ENCODE data around the gene GBE1. TPM values are rescaled to one million over a fixed set of nuclear protein-coding genes. Genes with fewer than 3 reads are reported as not detected.
"Not testable (repeated sequence)": the region's sequence is repeated elsewhere in the genome, so short reads cannot be mapped to it uniquely, and the experiment has no call there.

The GBE1 gene
- polyA plus RNA-seq, 3 donors, result 7.7 to 21.7 (median 19.1) TPM

- H3K4me1 ChIP-seq (ENCODE audit: control insufficient read depth in 1 of 2, insufficient read depth in 2 of 2, low read length in 2 of 2), result no peaks in the 10 kb centered on the region
- no peaks in the 10 kb centered on the region for H4K20me1 ChIP-seq (ENCODE audit: insufficient read depth, low read length)
- Mint-ChIP-seq H3K27ac (no peak overlapping the region), H3K27me3 (ENCODE audit: low read depth in 3 of 3) (peaks cover 0 to 1% (median 0%) of the 10 kb centered on the region in 3 donors), H3K4me1 (peaks cover 8% of the 10 kb centered on the region), H3K9me3 (peaks cover 2 to 10% (median 6%) of the 10 kb centered on the region in 7 donors), H3K36me3 (peaks cover 25 to 37% of the 10 kb centered on the region in 2 donors), H3K4me3 (no peak overlapping the region)
- TF ChIP-seq CTCF (IDR thresholded peaks at IDR 0.05), result no peak
- H3K9me3 ChIP-seq (replicated peaks in 1 of 2; ENCODE audit: control insufficient read depth in 1 of 2, insufficient read depth in 1 of 2, low read length in 2 of 2), result no peaks in the 10 kb centered on the region
- no peak overlapping the region for H3K4me3 ChIP-seq (replicated peaks in 1 of 3; ENCODE audit: low read depth in 2 of 3, low read length in 3 of 3)
- no peak overlapping the region for H3K9ac ChIP-seq (ENCODE audit: insufficient read depth, low read length, poor library complexity, severe bottlenecking)
- no peak for DNase-seq
- no peaks in the 10 kb centered on the region for H3K27me3 ChIP-seq (ENCODE audit: control insufficient read depth in 2 of 2, insufficient read depth in 2 of 2, low read length in 2 of 2)
- intact Hi-C loops (cut with micrococcal nuclease), result no loop called here
- peaks cover 3 to 13% of the 10 kb centered on the region in 2 donors for H3K36me3 ChIP-seq (replicated peaks in 1 of 2; ENCODE audit: control insufficient read depth in 1 of 2, insufficient read depth in 2 of 2, low read length in 2 of 2)
- H2AFZ ChIP-seq (ENCODE audit: insufficient read depth, low read depth, low read length, poor library complexity, severe bottlenecking), result no peak overlapping the region
- H3K27ac ChIP-seq (ENCODE audit: low read depth in 1 of 2, low read length in 2 of 2), result no peak overlapping the region
- H3K4me2 ChIP-seq (replicated peaks; ENCODE audit: extremely low read depth, low read length, poor library complexity, severe bottlenecking), result no peak overlapping the region
- peaks cover 33% of the 10 kb centered on the region for H3K79me2 ChIP-seq (ENCODE audit: insufficient read depth, low read length)
Observed at GRCh38 chr3:81752604-81753003, 8.8 kb downstream of the GBE1 start.

- H3K4me3 ChIP-seq (replicated peaks in 1 of 3; ENCODE audit: low read depth in 2 of 3, low read length in 3 of 3), result no peak overlapping the region
- H3K36me3 Mint-ChIP-seq, result peaks cover 10 to 22% of the 10 kb centered on the region in 2 donors
- H3K9me3 Mint-ChIP-seq, result peaks cover 0 to 8% (median 2%) of the 10 kb centered on the region in 7 donors
- intact Hi-C loops (cut with micrococcal nuclease), result no loop called here
- WGBS (ENCODE audit: insufficient coverage), result no CpG with 5 or more reads among the region's 2 CpGs
- no peak overlapping the region for H3K27ac ChIP-seq (ENCODE audit: low read depth in 1 of 2, low read length in 2 of 2)
- H3K4me1 Mint-ChIP-seq, result peaks cover 14% of the 10 kb centered on the region
- H3K4me3 Mint-ChIP-seq, result no peak overlapping the region
- peaks cover 3 to 7% of the 10 kb centered on the region in 2 donors for H3K36me3 ChIP-seq (replicated peaks in 1 of 2; ENCODE audit: control insufficient read depth in 1 of 2, insufficient read depth in 2 of 2, low read length in 2 of 2)
- peaks cover 0 to 1% (median 0%) of the 10 kb centered on the region in 3 donors for H3K27me3 Mint-ChIP-seq (ENCODE audit: low read depth in 3 of 3)
- H3K27me3 ChIP-seq (ENCODE audit: control insufficient read depth in 2 of 2, insufficient read depth in 2 of 2, low read length in 2 of 2), result no peaks in the 10 kb centered on the region
- no peak overlapping the region for H3K4me2 ChIP-seq (replicated peaks; ENCODE audit: extremely low read depth, low read length, poor library complexity, severe bottlenecking)
- H3K9ac ChIP-seq (ENCODE audit: insufficient read depth, low read length, poor library complexity, severe bottlenecking), result no peak overlapping the region
- no peak for TF ChIP-seq CTCF (IDR thresholded peaks at IDR 0.05)
- H2AFZ ChIP-seq (ENCODE audit: insufficient read depth, low read depth, low read length, poor library complexity, severe bottlenecking), result no peak overlapping the region
- H4K20me1 ChIP-seq (ENCODE audit: insufficient read depth, low read length), result no peaks in the 10 kb centered on the region
- no peak overlapping the region for H3K27ac Mint-ChIP-seq
- no peak for DNase-seq
- H3K9me3 ChIP-seq (replicated peaks in 1 of 2; ENCODE audit: control insufficient read depth in 1 of 2, insufficient read depth in 1 of 2, low read length in 2 of 2), result no peaks in the 10 kb centered on the region
- peaks cover 13% of the 10 kb centered on the region for H3K79me2 ChIP-seq (ENCODE audit: insufficient read depth, low read length)
- peaks cover 3 to 6% of the 10 kb centered on the region in 2 donors for H3K4me1 ChIP-seq (ENCODE audit: control insufficient read depth in 1 of 2, insufficient read depth in 2 of 2, low read length in 2 of 2)
Observed at GRCh38 chr3:81749265-81749664, 12.2 kb downstream of the GBE1 start.

- intact Hi-C loops (cut with micrococcal nuclease); H3K9ac ChIP-seq (ENCODE audit: insufficient read depth, low read length, poor library complexity, severe bottlenecking); H3K9me3 Mint-ChIP-seq; H4K20me1 ChIP-seq (ENCODE audit: insufficient read depth, low read length); H3K79me2 ChIP-seq (ENCODE audit: insufficient read depth, low read length); H2AFZ ChIP-seq (ENCODE audit: insufficient read depth, low read depth, low read length, poor library complexity, severe bottlenecking); H3K4me3 Mint-ChIP-seq; DNase-seq; H3K9me3 ChIP-seq (replicated peaks in 1 of 2; ENCODE audit: control insufficient read depth in 1 of 2, insufficient read depth in 1 of 2, low read length in 2 of 2); H3K36me3 ChIP-seq (replicated peaks in 1 of 2; ENCODE audit: control insufficient read depth in 1 of 2, insufficient read depth in 2 of 2, low read length in 2 of 2); H3K4me2 ChIP-seq (replicated peaks; ENCODE audit: extremely low read depth, low read length, poor library complexity, severe bottlenecking); H3K4me3 ChIP-seq (replicated peaks in 1 of 3; ENCODE audit: low read depth in 2 of 3, low read length in 3 of 3); H3K27me3 Mint-ChIP-seq (ENCODE audit: low read depth in 3 of 3); H3K27ac ChIP-seq (ENCODE audit: low read depth in 1 of 2, low read length in 2 of 2); H3K27me3 ChIP-seq (ENCODE audit: control insufficient read depth in 2 of 2, insufficient read depth in 2 of 2, low read length in 2 of 2): not testable (repeated sequence)
- peaks cover 12 to 19% of the 10 kb centered on the region in 2 donors for H3K4me1 ChIP-seq (ENCODE audit: control insufficient read depth in 1 of 2, insufficient read depth in 2 of 2, low read length in 2 of 2)
- Mint-ChIP-seq H3K4me1 (peaks cover 21% of the 10 kb centered on the region), H3K27ac (peak overlapping the region in 1 of 7 donors; percentile 36), H3K36me3 (peaks cover 10 to 22% of the 10 kb centered on the region in 2 donors)
- WGBS (ENCODE audit: insufficient coverage), result no CpG with 5 or more reads among the region's 4 CpGs
Observed at GRCh38 chr3:81747280-81747679, 14.2 kb downstream of the GBE1 start.

Measured in CD14-positive monocyte (primary cell).